NCI-H146 treated with DMSO at 0.1 percent for 48 hours (cell line): ENCODE measurements around the gene CATSPER4.

Experiments
- DNase-seq: peaks from one replicate; lab custom pipeline; 2025; ENCODE audit not compliant: unreplicated experiment; lab: John Stamatoyannopoulos, UW

CATSPER4 gene

GRCh38 chr1:26190373-26190987 is at the start of gene CATSPER4:
Gene CATSPER4 (plus strand): TSS chr1:26190602. CDS start chr1:26190628, 26 bp downstream.
- no peak for DNase-seq

GRCh38 chr1:26142159-26142558 is 48.2 kb upstream of the CATSPER4 start:
- no peak for DNase-seq

- DNase-seq = peak; percentile 75
Observed at GRCh38 chr1:26145041-26145959, 45.1 kb upstream of the CATSPER4 start.

GRCh38 chr1:26145960-26146294 is 44.5 kb upstream of the CATSPER4 start:
- no peak for DNase-seq

- DNase-seq = no peak
Observed at GRCh38 chr1:26148887-26149286, 41.5 kb upstream of the CATSPER4 start.

- DNase-seq = no peak
Observed at GRCh38 chr1:26153966-26154532, 36.4 kb upstream of the CATSPER4 start.

GRCh38 chr1:26154750-26155149 is 35.7 kb upstream of the CATSPER4 start:
- no peak for DNase-seq

GRCh38 chr1:26155370-26156284 is 34.8 kb upstream of the CATSPER4 start:
- no peak for DNase-seq

- no peak for DNase-seq
Observed at GRCh38 chr1:26156285-26157038, 33.9 kb upstream of the CATSPER4 start.

GRCh38 chr1:26158271-26158907 is 32.0 kb upstream of the CATSPER4 start:
- DNase-seq = no peak

- DNase-seq = no peak
Observed at GRCh38 chr1:26158908-26159742, 31.3 kb upstream of the CATSPER4 start, which contains the start of gene FAM110D. Gene FAM110D (plus strand): TSS chr1:26159079. CDS start chr1:26161292, 2,213 bp downstream.

- no peak for DNase-seq
Observed at GRCh38 chr1:26159743-26160039, 30.7 kb upstream of the CATSPER4 start.

- DNase-seq = no peak
Observed at GRCh38 chr1:26160527-26161414, 29.6 kb upstream of the CATSPER4 start.

- no peak for DNase-seq
Observed at GRCh38 chr1:26161415-26162219, 28.8 kb upstream of the CATSPER4 start.

GRCh38 chr1:26162220-26162709 is 28.1 kb upstream of the CATSPER4 start:
- DNase-seq = no peak

- DNase-seq = no peak
Observed at GRCh38 chr1:26163684-26164035, 26.7 kb upstream of the CATSPER4 start.
